Right ventricle myocardium superior (tissue), 1 donor: ENCODE measurements around the gene TRIO. TPM values are rescaled to one million over a fixed set of nuclear protein-coding genes. Genes with fewer than 3 reads are reported as not detected.

Experiments
- ATAC-seq: fragments of 200-7000 bp; cut with Tn5 transposase; one replicate; pipeline ENCODE4 v1.9.1; 2020; ENCODE audit warnings: mild to moderate bottlenecking; ENCODE audit not compliant: poor library complexity
- DNase-seq: peaks from one replicate; pipeline ENCODE4 v3.0.0-alpha.2; 2020
- intact Hi-C: fragments of 100-400 bp; cut with DNase I; formaldehyde crosslinking; loops from one replicate; pipeline ENCODE4 v1.11.2; 2022
- total RNA-seq: library from RNA; stranded (reverse); fragmentation: NEBNext Ultra II Directional; extraction: Animal tissue kit (Norgen Biotek cat#: 25700); gene quantifications from one replicate; pipeline ENCODE4 v1.2.1, GENCODE V29; 2021
- donor health status: DM: no; HTN: yes; CAD: no; lungs with severe emphysema.

TRIO gene
- total RNA-seq, 1 donor from 2014 or later: 56.0 TPM

GRCh38 chr5:14245132-14245925 lies 102.2 kb downstream of the TRIO start:
- intact Hi-C loops: no loop called here
- no peak for DNase-seq
- peak; percentile 70 for ATAC-seq

GRCh38 chr5:14246350-14247053 lies 103.4 kb downstream of the TRIO start:
- no peak for DNase-seq
- ATAC-seq: peak; percentile 45
- intact Hi-C loops: no loop called here

GRCh38 chr5:14247054-14247386 lies 103.9 kb downstream of the TRIO start:
- intact Hi-C loops: no loop called here
- ATAC-seq: no peak
- DNase-seq: no peak

GRCh38 chr5:14249258-14250082 lies 106.3 kb downstream of the TRIO start:
- intact Hi-C loops: no loop called here
- no peak for DNase-seq
- ATAC-seq: no peak

- intact Hi-C loops: no loop called here
- peak; percentile 74 for ATAC-seq
- DNase-seq: peak; percentile 76
Measured at GRCh38 chr5:14250084-14250695, 107.0 kb downstream of the TRIO start.

GRCh38 chr5:14250748-14251701 lies 107.9 kb downstream of the TRIO start:
- DNase-seq: no peak
- intact Hi-C loops: no loop called here
- ATAC-seq: no peak

- intact Hi-C loops: no loop called here
- DNase-seq (no peak), ATAC-seq (no peak)
Measured at GRCh38 chr5:14251733-14252132, 108.6 kb downstream of the TRIO start.

GRCh38 chr5:14252793-14253192 lies 109.7 kb downstream of the TRIO start:
- intact Hi-C loops: no loop called here
- DNase-seq: no peak
- no peak for ATAC-seq

- ATAC-seq (no peak), DNase-seq (no peak)
- intact Hi-C loops: loop anchor here (5.0 kb wide), 1 partner anchor 107 kb away; no protein-coding TSS in a partner anchor
Measured at GRCh38 chr5:14254686-14255085, 111.5 kb downstream of the TRIO start.

GRCh38 chr5:14256026-14256690 lies 113.0 kb downstream of the TRIO start:
- DNase-seq (no peak), ATAC-seq (no peak)
- intact Hi-C loops: loop anchor here (5.0 kb wide), 1 partner anchor 109 kb away; no protein-coding TSS in a partner anchor

GRCh38 chr5:14256756-14257393 lies 113.7 kb downstream of the TRIO start:
- no peak for ATAC-seq
- intact Hi-C loops: loop anchor here (5.0 kb wide), 1 partner anchor 110 kb away; no protein-coding TSS in a partner anchor
- no peak for DNase-seq

GRCh38 chr5:14257995-14258403 lies 114.9 kb downstream of the TRIO start:
- intact Hi-C loops: loop anchor here (5.0 kb wide), 1 partner anchor 111 kb away; no protein-coding TSS in a partner anchor
- peak; percentile 21 for ATAC-seq

GRCh38 chr5:14258840-14259239 lies 115.7 kb downstream of the TRIO start:
- DNase-seq (no peak), ATAC-seq (no peak)
- intact Hi-C loops: loop anchor here (5.0 kb wide), 1 partner anchor 112 kb away; no protein-coding TSS in a partner anchor

More at GRCh38 chr5:14257995-14258403, 114.9 kb downstream of the TRIO start:
- no peak for DNase-seq

GRCh38 chr5:14260637-14261036 lies 117.5 kb downstream of the TRIO start:
- intact Hi-C loops: no loop called here
- ATAC-seq (no peak), DNase-seq (no peak)

GRCh38 chr5:14261235-14261634 lies 118.1 kb downstream of the TRIO start:
- intact Hi-C loops: no loop called here
- ATAC-seq (no peak), DNase-seq (no peak)

- intact Hi-C loops: no loop called here
- DNase-seq: no peak
- ATAC-seq: no peak
Measured at GRCh38 chr5:14261856-14262611, 118.9 kb downstream of the TRIO start.
